COLO829 (cell line): ENCODE results near the gene OPRM1.
"Not testable (repeated sequence)": the region's sequence is repeated elsewhere in the genome, so short reads cannot be mapped to it uniquely, and the experiment has no call there.

ENCODE experiments used
- DNase-seq: peaks from one replicate; pipeline ENCODE4 v3.0.0; 2012; ENCODE audit warnings: low spot score

OPRM1 gene

DNA sequence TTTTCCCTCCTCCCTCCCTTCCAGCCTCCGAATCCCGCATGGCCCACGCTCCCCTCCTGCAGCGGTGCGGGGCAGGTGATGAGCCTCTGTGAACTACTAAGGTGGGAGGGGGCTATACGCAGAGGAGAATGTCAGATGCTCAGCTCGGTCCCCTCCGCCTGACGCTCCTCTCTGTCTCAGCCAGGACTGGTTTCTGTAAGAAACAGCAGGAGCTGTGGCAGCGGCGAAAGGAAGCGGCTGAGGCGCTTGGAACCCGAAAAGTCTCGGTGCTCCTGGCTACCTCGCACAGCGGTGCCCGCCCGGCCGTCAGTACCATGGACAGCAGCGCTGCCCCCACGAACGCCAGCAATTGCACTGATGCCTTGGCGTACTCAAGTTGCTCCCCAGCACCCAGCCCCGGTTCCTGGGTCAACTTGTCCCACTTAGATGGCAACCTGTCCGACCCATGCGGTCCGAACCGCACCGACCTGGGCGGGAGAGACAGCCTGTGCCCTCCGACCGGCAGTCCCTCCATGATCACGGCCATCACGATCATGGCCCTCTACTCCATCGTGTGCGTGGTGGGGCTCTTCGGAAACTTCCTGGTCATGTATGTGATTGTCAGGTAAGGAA lies at the start of gene OPRM1:
Gene OPRM1, plus strand, starts transcription at position 10 of the 612 bp plus-strand sequence. Its CDS starts 305 bp downstream, at position 315.
- DNase-seq = peak; percentile 1

DNA sequence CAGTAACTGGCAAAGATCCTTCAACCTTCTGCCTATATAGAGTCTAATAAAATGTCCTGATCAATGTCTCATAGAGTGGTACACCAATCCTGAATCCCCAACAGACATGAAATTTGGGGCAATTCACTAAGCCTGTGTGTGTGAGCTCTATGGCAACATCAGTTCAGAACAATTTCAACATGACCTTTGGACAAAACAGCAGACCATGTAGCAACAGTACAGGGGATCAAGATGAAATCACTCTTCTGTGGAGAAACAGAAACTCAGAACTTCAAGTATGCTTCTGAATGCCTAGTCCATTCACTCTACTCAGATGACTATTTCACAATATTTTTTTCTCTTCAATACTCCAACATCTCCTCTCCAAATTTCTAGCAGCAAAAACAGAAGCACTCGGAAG lies 49.1 kb upstream of the OPRM1 start:
- DNase-seq = no peak

DNA sequence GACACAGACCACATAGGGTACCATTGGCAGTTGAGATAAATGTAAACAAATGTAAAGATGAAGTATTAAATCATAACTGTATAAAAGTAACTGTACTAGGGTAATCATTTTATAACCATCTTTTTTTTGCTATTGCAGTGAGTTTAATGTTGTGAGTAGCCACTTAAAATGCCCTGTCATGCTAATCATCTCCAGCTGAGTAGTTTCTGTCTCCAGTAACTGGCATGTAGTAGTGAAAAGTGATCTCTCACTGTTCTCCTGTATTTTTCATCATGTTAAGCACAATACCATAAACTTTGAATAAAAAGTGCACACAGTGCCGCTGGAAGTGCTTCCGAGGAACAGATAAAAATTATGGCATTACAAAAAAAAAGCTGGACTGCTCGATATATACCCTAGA lies 45.0 kb upstream of the OPRM1 start:
- no peak for DNase-seq

DNA sequence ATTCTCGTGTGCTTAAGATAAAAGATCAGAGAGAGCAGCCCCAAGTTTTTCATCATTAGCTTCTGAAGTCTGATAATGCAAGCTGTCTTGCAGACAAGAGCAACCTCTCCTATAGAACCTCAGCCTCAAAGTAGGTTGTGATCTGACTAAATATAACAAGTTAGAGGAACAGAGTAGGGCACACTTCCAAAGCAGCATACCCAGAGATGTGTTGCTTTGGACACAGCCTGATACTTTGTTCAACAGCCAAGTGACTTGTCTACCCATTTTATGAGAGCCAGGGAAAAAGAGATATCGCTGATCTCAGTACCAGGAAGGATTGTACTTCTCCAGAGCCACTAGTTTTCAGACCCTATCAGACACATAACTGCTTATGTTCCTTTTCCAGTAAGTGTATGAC lies 44.2 kb upstream of the OPRM1 start:
- DNase-seq = no peak

DNA sequence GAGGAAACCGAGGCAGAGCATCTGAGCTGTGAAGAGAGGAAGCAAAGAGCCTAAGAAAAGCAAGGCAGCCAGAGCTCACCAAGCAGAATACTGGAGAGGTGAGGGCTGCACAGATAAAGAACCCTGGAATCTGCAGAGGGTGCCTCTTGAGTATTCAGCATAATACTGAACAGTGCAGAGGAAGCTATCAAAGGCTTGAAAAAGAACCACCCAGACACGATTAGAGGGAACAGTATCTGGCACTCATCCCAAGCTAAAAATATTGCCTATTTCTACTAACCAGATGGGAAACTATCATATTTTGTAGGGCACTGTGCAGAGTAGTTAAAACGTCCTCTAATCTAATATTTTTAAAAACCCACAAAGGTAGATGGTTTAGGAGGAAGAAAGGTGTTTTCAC lies 41.8 kb upstream of the OPRM1 start:
- DNase-seq = no peak

DNA sequence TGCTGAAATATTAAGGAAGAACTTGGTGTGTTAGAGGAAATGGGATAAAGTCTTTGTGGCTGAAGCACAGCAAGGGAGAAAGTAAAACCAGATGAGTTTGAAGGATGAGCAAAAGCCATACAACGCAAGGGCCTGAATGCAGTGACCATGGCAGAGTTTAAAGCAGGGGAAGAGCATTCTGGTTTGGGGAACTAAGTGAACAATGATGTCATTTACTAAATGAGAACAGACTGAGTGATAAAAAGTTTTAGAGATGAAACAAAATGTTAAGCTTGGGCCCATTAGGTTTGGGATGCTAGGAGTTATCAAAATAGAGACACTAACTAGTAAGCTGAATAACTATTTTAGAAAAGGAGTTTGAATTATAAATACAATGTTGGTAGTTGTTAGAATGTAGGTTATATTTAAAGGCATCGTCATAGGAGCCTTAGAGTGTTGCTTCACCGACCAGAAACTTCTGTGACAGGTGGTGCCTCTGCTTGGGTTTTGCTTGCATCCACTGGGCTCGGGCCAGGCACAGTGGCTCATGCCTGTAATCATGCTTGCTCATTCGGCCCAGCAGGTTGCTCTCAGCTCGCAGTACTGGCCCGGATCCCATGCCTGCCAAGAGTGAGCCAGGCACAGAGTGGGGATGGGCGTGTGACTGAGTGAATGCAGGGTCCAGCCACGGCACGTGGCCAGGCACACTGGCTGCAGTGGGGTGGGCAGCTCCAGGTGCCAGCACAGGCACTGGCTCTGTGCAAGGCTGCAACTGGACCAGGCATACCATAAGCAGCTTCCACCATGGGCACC lies 37.4 kb upstream of the OPRM1 start:
- DNase-seq = no peak

DNA sequence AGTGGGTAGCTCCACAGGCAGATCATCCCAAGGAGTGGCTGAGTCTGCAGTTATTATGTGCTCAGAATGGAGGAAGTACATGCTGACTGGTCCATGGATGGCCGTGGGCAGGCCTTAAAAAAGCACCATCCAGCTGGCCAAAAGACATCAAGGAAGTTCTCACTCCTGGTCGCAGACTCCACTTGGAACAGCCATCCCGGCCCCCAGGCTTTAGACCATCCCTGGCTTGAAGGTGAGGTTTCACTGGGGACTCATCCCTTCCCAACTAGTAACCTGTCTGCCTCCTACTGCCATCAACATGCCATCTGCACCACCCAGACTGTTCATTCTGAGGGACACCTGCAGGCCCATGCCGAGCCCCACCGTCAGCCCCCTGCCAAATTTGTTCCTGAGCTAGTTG lies 36.1 kb upstream of the OPRM1 start:
- DNase-seq = no peak

DNA sequence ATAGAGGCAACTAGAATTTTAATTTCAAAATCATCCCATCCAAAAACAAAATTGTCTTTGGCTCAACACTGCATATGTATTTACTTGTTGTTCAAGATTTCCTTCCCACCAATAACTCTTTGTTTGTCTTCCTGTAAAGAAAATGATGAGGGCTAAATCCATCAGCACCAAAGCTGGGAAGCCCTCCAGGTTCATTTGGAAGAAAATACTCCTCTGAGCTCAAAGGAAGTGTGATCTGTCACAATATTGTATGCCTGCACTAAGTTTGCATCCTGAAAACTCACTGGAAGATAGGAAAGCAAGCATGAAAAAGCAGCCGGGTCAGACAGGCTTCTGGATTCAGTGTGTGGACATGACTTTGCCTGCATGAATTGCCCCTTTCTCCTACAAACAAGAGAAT lies 28.7 kb upstream of the OPRM1 start:
- no peak for DNase-seq

DNA sequence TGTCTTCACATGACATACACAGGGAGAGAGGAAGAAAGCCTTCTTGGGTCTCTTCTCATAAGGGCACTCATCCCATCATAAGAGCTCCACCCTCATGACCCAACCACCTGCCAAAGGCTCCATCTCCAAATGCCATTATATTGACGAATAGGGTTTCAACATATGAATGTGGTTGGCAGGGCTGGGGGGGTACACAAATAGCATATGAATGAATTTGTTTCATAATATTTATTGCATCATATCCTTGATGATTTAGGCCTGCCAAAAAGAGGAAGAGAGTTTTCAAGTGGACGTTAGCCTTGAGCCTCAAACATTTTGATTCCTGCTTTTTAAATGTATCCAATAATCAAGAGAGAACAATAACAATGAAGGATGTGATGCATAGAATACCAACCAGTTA lies 26.2 kb upstream of the OPRM1 start:
- no peak for DNase-seq

DNA sequence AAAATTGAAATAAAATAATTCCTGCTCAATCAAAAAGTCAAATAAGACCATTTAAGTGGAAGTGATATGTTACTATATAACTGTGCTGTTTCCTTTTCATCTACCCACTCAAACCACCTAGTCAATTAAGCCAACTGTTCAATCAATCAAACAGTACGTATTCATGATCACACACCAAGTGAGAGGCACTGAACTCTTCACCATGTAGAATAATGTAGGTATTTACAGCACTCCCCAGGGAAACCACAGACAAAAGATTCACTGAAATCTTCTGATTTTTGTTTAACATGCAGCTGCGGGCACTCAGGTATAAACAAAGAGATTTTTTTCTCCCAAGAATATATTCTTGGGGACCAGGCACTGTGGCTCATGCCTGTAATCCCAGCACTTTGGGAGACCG lies 21.3 kb upstream of the OPRM1 start:
- DNase-seq = no peak

DNA sequence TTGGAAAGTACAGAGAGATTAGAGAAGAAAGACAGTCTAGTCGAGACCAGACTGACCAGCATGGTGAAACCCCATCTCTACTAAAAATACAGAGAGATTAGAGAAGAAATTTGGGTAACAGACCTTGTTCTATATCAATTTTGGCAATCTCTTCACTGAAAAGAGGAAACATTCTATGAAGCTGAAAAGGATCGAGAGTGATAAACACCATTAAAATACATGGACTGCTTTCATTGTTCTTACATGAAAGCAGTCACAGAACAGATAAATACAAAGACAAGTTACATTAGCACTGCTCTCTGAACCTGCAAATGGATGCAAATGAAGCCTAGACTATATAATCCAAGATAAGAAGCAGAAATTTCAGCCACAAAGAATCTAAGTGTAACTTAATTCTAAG lies 8.4 kb upstream of the OPRM1 start:
- DNase-seq = no peak

DNA sequence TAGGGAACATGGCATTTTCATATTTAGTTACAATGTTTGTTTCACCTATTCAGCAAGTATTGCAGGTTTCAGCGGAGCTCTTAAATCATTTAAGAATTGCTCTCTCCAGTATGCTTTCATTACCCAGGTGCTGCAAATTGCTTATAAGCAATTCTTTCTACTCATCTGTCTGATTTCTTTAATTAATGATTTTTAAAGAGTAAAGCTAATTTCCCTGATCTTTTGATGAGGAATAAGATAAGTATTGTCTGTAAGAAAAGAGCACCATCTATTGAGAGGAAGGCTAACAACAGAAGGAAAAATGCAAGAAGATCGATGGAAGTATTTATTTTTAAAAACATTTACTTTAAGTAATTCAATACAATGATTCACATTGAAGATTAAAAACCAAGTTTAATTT lies 2.0 kb downstream of the OPRM1 start:
- no peak for DNase-seq

DNA sequence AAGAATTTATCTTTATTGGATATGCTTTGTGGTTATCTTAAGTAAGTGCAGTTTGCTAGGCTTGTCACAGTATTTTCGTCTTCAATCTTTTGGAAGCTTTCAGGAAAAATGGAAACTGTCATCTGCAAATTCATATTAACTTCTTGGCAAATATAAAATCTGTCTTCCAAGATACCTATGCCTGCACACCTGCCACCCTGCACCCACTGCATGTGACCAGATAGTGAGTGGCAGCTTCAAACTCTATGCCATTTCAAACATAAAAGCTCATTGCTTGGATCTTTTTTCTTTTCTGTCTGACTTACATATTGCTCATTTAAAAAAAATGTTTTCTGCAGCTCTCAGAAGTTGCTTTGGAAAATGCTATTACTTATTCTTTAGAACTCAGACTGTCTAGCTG lies 14.1 kb downstream of the OPRM1 start:
- DNase-seq = no peak

DNA sequence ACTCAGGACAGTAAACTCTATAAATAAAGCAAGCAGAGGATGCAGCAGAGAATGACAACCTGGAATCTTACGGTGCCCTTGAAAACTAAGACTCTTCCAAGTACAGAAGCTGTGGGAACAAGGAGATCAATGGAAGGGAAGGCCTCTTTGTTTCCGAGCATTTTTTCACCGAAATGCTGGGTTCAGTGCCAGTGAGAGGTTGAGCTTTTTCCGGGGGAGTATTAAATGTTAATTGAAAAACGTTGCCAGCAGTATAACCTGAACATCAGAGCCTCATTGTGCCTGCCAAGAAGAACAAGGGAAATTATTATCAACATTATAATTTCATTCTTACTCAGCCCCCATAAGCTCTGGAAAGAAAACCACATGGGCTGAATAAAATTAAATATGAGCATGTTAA lies 17.5 kb downstream of the OPRM1 start:
- no peak for DNase-seq

DNA sequence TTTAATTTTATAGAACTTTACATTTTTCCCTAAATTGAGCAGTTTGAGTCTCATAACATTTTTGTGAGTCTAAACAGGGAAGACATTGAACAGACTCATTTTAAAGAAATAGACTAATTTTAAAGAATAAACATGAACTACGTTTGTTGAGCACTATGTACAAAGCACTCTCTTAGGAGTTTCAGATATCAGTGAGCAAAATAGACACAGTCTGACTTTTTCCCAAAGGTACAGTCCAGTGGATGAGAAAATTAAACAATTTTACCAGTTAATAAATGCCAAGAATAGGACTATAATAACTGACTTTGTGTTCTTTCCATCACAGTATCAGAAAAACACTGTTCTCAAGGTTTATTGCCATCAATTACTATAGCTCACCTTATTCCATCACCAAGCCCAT lies 18.1 kb downstream of the OPRM1 start:
- no peak for DNase-seq

DNA sequence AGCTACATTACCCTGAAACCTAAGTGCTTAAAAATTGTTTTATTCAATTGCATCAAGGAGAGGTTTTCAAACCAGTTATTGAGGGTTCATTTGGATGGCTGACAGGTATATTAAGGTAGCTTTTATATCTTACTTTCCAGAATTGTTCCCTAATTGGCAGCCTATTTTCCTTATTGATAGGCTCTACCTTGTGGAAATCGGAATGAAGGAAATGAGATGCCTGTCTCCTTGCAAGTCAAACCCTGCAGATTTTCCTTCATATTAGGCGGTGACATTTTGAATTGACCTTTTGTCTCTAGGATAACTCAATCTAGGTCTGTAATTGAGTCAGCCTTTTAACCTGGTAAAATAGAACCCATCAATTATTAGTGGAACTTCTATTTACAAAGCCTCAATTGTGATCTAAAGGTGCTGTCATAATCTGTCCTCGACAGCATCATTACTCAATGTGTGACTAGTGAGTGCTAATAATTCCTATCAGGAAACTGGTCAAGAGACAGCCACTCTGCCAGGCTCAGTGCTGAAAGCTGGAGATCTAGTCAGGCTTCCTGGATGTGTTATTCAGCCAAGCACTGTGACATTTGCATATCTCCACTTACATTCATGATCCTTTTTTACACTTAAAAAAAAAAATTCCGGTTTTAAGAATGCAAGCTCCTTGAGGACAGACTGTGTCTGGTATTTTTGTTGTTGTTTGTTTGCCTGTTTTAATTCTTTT lies 20.1 kb downstream of the OPRM1 start:
- no peak for DNase-seq

DNA sequence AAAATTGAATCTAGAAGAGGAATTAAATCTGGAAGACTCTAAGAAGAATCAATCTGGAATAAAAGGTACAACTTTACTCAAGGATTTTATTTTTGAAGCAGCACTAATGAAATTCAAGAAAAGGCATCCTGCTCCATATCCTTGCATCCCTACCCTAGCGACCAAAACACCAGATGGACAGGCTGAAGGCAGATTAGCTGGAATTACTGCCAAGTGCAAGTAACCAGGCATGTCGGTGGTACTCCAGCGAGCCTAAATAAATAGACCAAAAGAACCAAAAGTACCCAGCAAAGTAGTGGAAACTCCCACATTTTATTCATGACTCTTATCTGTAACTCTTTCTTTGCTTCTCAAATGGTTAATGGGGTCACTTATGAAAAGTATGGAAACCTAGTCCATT lies 21.0 kb downstream of the OPRM1 start:
- DNase-seq = no peak

DNA sequence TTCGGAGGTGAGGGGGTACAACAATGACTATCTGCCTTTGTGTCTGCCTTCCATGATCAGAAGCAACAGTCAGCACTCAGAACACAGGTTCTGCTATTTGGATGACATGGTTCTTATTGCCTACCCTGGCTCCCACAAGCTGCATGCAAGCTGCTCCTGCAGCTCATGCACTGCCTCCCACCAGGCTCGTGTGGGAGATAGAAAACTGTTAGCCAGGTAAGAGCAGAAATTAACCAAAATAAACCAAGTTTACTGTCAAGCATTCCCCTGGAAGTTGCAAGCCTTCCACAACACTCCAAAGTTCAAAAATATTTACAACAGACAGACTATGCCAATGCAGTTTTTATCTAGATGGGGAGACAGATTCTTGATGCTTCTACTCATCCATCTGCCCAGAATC lies 31.0 kb downstream of the OPRM1 start:
- no peak for DNase-seq

DNA sequence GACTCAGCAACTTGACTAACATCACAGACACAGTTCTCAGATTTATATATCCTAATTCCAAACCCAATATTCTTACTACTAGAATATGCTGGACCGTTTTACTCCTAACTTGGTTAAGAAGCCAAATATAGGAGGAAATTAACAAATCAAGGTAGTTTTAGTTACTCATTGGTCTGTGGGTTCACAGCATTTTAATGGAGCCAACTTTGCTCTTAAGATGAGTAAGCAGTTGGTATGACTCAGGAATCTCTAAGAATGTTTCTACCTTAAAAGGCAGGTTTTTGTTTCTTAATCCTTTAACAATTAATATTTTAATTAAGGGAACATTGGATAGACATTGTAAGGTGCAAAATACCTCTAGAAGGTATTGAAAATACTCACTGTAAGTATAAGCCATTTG lies 31.6 kb downstream of the OPRM1 start:
- DNase-seq = no peak

DNA sequence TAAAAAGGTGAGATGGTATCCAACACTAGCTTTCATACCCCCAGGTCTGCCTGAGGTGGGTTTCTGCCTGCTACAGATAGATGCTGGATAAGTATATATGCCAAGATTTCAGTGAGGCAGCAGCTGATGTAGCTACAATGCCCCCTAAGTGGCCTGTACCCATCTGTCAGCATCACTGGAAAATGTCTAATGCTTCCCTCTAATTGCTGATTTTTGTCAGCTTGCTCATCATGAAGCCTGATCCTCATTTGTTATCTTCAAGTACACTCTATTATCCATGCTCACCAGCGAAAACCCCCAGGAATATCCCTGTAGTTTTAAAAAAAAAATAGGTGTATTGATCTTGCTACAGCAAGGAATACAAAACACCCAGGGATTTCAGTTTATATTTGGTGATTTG lies 32.2 kb downstream of the OPRM1 start:
- DNase-seq = no peak

DNA sequence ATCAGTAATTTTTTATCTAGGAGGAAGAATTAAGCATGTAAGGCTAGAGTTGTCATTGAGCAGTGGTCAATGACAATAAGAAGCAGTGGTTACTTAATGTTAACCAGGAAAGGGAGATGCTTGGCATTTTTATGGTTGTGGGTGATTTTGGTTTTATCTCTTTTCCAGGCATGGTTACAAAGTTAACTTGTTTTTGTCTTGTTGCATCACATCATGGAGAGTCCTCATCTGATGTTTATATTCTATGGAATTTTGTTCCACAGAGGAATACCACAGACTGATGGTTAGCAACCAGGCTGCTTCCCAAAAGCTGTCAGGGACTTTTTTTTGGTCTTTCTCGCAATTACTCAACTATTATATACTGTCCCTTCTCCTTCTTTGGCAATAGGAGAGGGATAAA lies 32.7 kb downstream of the OPRM1 start:
- no peak for DNase-seq

DNA sequence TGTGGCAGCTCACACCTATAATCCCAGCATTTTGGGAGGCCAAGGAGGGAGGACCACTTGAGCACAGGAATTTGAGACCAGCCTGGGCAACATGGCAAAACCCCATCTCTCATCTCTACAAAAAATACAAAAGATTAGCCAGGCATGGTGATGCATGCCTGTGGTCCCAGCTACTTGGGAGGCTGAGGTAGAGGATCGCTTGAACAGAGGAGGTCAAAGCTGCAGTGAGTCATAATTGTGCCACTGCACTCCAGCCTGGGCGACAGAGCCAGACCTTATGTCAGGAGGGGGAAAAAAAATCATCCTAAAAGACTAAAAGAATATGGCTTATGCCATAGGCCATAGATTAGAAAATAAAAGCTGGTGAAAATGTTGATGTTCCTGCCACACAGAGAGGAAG lies 39.6 kb downstream of the OPRM1 start:
- not testable (repeated sequence) for DNase-seq

DNA sequence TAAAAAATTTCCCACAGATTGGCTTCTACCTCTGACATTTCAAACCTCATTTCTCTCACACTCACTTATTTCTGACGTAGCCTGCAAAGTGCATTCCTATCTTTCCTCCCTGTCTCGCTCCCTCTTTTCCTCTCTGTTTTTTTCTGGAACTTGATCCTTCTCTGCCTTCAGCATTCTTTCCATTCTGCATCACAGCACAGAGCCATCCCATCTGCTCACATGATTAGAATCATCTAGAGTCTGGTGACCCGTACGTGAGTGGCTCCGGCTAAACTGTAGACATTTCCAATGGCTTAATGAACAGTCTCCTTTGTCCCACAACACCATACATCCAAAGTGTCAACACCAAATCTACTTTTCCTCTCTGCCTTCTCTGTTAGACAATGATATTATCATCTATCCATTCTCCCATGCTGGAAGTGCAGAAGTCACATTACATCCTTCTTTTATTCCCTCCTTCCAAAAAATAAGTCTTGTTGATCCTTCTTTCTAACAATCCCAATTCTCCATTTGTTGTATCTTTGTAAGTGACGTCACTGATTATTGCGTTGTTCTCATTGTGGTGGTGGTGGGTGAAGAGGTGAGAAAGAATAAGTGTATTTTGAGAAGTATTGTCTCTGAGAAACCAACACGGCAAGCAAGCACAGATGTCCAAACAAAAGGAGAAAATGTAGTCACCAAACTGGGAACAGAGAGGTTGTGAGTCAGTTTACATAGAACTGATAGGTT lies 41.6 kb downstream of the OPRM1 start:
- DNase-seq = no peak
